ENCODE data around the gene FNBP1L. TPM values are rescaled to one million over a fixed set of nuclear protein-coding genes. Genes with fewer than 3 reads are reported as not detected.

The FNBP1L gene
- total RNA-seq, 1 experiment from 2014 or later = 119 TPM

DNA sequence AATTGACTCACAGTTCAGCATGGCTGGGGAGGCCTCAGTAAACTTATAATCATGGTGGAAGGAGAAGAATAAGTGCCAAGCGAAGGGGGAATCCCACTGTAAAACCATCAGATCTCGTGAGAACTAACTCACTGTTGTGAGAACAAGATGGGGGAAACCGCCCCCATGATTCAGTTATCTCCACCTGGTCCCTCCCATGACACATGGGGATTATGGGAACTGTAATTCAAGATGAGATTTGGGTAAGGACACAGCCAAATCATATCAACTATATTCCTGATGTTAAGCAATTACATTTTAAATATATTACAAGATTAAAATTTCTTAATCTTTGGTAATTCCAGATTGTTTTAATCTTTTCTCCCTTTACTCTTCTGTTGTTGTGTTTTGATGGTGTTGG is 55.2 kb downstream of the FNBP1L start:
- H3K79me2 ChIP-seq (ENCODE audit: insufficient read depth, low read length) = peaks cover 15% of the 10 kb centered on the region; the same call in 1 of the 2 replicates

More for the DNA sequence above, 55.2 kb downstream of the FNBP1L start:
- H3K23ac ChIP-seq (ENCODE audit: insufficient read length, low read depth, low read length) = no peak overlapping the region
- no peak overlapping the region for H3K27ac Mint-ChIP-seq
- no CpG with 5 or more reads among the region's 3 CpGs for WGBS (ENCODE audit: extremely low coverage, insufficient read length, low lambda C conversion rate)
- TF ChIP-seq, protein P1, sequence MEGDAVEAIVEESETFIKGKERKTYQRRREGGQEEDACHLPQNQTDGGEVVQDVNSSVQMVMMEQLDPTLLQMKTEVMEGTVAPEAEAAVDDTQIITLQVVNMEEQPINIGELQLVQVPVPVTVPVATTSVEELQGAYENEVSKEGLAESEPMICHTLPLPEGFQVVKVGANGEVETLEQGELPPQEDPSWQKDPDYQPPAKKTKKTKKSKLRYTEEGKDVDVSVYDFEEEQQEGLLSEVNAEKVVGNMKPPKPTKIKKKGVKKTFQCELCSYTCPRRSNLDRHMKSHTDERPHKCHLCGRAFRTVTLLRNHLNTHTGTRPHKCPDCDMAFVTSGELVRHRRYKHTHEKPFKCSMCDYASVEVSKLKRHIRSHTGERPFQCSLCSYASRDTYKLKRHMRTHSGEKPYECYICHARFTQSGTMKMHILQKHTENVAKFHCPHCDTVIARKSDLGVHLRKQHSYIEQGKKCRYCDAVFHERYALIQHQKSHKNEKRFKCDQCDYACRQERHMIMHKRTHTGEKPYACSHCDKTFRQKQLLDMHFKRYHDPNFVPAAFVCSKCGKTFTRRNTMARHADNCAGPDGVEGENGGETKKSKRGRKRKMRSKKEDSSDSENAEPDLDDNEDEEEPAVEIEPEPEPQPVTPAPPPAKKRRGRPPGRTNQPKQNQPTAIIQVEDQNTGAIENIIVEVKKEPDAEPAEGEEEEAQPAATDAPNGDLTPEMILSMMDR (conservative IDR thresholded peaks at IDR 0.05) = no peak
- no peak overlapping the region for H2AK5ac ChIP-seq (ENCODE audit: insufficient read length, low read length)
- no peaks in the 10 kb centered on the region for H3K4me1 ChIP-seq (ENCODE audit: insufficient read depth, low read length)
- no peak overlapping the region for H2AFZ ChIP-seq (ENCODE audit: low read length)
- H2BK12ac ChIP-seq (ENCODE audit: insufficient read length, low read depth, low read length) = no peak overlapping the region
- peaks cover 36 to 37% of the 10 kb centered on the region in 2 experiments for H3K4me1 Mint-ChIP-seq
- no peak overlapping the region for H4K8ac ChIP-seq (replicated peaks; ENCODE audit: insufficient read length, low read depth, low read length)
- H3K4ac ChIP-seq (ENCODE audit: low read depth, low read length) = no peak overlapping the region
- H2BK120ac ChIP-seq (ENCODE audit: low read depth, low read length, poor library complexity, severe bottlenecking) = no peak overlapping the region
- H2BK5ac ChIP-seq (ENCODE audit: insufficient read length, low read length) = no peak overlapping the region
- H3K27ac ChIP-seq (ENCODE audit: insufficient read length, low read depth, low read length) = no peak overlapping the region
- no peak overlapping the region for H2BK20ac ChIP-seq (ENCODE audit: low read depth, low read length, poor library complexity, severe bottlenecking)
- H3K27me3 ChIP-seq (ENCODE audit: insufficient read depth, low read length) = no peaks in the 10 kb centered on the region; the same call in 1 of the 2 replicates
- no peak overlapping the region for H4K5ac ChIP-seq (ENCODE audit: insufficient read length, low read depth, low read length)
- no peak overlapping the region for H2BK15ac ChIP-seq (ENCODE audit: low read depth, low read length)
- no peak for DNase-seq
- no peak overlapping the region for H3K4me3 Mint-ChIP-seq
- no peak overlapping the region for H3T11ph ChIP-seq (ENCODE audit: low read length)
- no peak overlapping the region for H3K14ac ChIP-seq (ENCODE audit: insufficient read depth, low read length)
- H4K91ac ChIP-seq (ENCODE audit: insufficient read length, low read depth, low read length) = no peak overlapping the region
- no peaks in the 10 kb centered on the region for H3K9me3 ChIP-seq (ENCODE audit: control insufficient read depth, low read depth, low read length)
- no peaks in the 10 kb centered on the region for H3K23me2 ChIP-seq (ENCODE audit: insufficient read length, low read depth, low read length, poor library complexity, severe bottlenecking)
- H3K4me2 ChIP-seq (ENCODE audit: insufficient read depth, insufficient read length, low read length) = no peak overlapping the region
- no peak overlapping the region for H3K56ac ChIP-seq (ENCODE audit: insufficient read length, low read depth, low read length)
- H3K9ac ChIP-seq (ENCODE audit: extremely low read depth, insufficient read length, low read length) = no peak overlapping the region
- peaks cover 42 to 58% (median 44%) of the 10 kb centered on the region in 3 experiments for H3K36me3 Mint-ChIP-seq (ENCODE audit: insufficient read depth in 1 of 3, low read depth in 3 of 3)
- H3K27me3 Mint-ChIP-seq (ENCODE audit: low read depth) = no peaks in the 10 kb centered on the region
- no peak overlapping the region for H3K18ac ChIP-seq (ENCODE audit: insufficient read length, low read depth, low read length)
- peaks cover 2% of the 10 kb centered on the region for H3K79me1 ChIP-seq (ENCODE audit: insufficient read depth, low read depth, low read length, poor library complexity, severe bottlenecking)
- H4K20me1 ChIP-seq (ENCODE audit: control insufficient read depth, insufficient read depth, insufficient read length) = peaks cover 2% of the 10 kb centered on the region
- peaks cover 8% of the 10 kb centered on the region in 2 experiments for H3K9me3 Mint-ChIP-seq
